WERI-Rb-1 (cell line): ENCODE measurements around the gene COL15A1.

Experiments used
- DNase-seq: peaks from one replicate; pipeline ENCODE4 v3.0.0-alpha.2; 2020
- H3K27ac ChIP-seq: fragments of 250-450 bp; sonication (Bioruptor Pico); 2 replicates; pipeline ENCODE4 v1.5.1; 2020; ENCODE audit warnings: mild to moderate bottlenecking, moderate library complexity
- H3K27me3 ChIP-seq: fragments of 250-450 bp; sonication (Bioruptor Pico); 2 replicates; pipeline ENCODE4 v1.5.1; 2021; ENCODE audit warnings: mild to moderate bottlenecking, low read depth, moderate library complexity; ENCODE audit not compliant: insufficient read depth, severe bottlenecking
- H3K36me3 ChIP-seq: fragments of 250-450 bp; sonication (Bioruptor Pico); 2 replicates; pipeline ENCODE4 v1.5.1; 2020; ENCODE audit warnings: mild to moderate bottlenecking, moderate library complexity
- H3K4me3 ChIP-seq: 2 replicates; pipeline ENCODE4 v1.5.1; 2011; ENCODE audit warnings: low read depth, mild to moderate bottlenecking, control low read depth, low read length
- H3K9me3 ChIP-seq: fragments of 250-450 bp; sonication (Bioruptor Pico); 2 replicates; pipeline ENCODE4 v1.5.1; 2021; ENCODE audit warnings: mild to moderate bottlenecking, moderate library complexity; ENCODE audit not compliant: severe bottlenecking
- TF ChIP-seq, protein P1 (sequence below): IDR thresholded peaks from 2 replicates; pipeline ENCODE4 v1.5.1; 2011; ENCODE audit warnings: low read depth, mild to moderate bottlenecking, control low read depth, inconsistent platforms, low read length

COL15A1 gene

DNA sequence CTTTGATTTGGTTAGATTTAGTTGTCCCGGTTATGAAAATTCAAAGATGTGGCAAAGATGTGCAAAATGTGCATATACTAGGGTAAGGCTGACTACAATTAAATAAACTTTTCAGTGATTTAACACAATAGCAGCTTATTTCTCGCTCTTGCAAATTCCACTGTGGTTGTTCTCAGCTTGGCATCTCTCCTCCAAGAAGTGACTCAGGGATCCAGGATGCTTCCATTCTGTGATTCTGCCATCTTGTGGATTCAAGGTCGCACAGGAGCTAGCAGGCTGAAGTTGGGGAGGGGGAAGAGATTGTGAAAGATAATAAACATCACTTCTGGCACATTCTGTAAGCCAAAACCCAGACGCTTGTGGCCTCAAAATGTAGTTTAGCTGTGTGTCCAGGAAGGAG lies 101.1 kb downstream of the COL15A1 start:
- no peaks in the 10 kb centered on the region for H3K36me3 ChIP-seq
- TF ChIP-seq, protein P1, sequence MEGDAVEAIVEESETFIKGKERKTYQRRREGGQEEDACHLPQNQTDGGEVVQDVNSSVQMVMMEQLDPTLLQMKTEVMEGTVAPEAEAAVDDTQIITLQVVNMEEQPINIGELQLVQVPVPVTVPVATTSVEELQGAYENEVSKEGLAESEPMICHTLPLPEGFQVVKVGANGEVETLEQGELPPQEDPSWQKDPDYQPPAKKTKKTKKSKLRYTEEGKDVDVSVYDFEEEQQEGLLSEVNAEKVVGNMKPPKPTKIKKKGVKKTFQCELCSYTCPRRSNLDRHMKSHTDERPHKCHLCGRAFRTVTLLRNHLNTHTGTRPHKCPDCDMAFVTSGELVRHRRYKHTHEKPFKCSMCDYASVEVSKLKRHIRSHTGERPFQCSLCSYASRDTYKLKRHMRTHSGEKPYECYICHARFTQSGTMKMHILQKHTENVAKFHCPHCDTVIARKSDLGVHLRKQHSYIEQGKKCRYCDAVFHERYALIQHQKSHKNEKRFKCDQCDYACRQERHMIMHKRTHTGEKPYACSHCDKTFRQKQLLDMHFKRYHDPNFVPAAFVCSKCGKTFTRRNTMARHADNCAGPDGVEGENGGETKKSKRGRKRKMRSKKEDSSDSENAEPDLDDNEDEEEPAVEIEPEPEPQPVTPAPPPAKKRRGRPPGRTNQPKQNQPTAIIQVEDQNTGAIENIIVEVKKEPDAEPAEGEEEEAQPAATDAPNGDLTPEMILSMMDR, result no peak
- no peaks in the 10 kb centered on the region for H3K27me3 ChIP-seq
- DNase-seq, result no peak
- H3K4me3 ChIP-seq, result no peak overlapping the region
- no peak overlapping the region for H3K27ac ChIP-seq
- H3K9me3 ChIP-seq, result no peaks in the 10 kb centered on the region

DNA sequence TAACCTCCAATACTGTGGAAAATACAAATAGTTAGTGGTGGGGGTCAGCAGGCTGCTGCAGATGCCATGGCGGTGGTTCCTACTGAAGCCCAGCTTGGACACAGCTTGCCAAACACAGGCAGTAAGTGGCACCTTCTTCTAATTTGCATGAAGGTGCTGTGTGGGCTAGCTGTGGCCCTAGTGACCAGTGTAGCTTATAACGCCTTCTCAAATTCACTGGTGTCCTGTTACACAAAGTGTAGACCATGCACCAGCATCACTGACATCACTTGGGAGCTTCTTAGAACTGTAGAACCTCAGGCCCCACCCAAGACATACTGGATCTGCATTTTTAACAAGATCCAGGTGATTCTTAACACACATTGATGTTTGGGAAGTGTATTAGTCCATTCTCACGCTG lies 102.4 kb downstream of the COL15A1 start:
- no peak for DNase-seq
- H3K27me3 ChIP-seq, result no peaks in the 10 kb centered on the region
- H3K27ac ChIP-seq, result no peak overlapping the region
- no peak overlapping the region for H3K4me3 ChIP-seq
- no peaks in the 10 kb centered on the region for H3K36me3 ChIP-seq
- H3K9me3 ChIP-seq, result no peaks in the 10 kb centered on the region
- TF ChIP-seq, protein P1, result no peak

DNA sequence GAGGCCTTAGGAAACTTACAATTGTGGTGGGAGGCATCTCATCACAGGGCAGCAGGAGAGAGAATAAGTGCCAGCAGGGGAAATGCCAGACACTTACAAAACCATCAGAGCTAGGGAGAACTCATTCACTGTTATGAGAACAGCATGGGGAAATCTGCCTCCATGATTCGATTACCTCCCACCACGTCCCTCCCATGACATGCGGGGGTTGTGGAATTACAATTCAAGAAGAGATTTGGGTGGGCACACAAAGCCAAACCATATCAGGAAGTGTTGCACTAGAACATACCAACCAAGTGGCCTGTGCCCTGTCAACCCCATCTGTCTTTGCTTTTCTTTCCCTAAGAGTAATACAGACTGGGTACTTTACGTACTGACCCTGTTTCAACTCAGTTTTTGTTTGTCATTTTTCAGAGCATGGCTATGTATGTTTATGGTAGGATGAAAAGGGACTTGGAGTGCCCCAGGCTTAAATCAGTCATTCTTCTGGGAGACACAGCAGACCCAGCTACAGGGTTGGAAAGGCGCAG lies 102.9 kb downstream of the COL15A1 start:
- TF ChIP-seq, protein P1, result no peak
- no peak for DNase-seq
- H3K27ac ChIP-seq, result no peak overlapping the region
- no peaks in the 10 kb centered on the region for H3K27me3 ChIP-seq
- H3K4me3 ChIP-seq, result no peak overlapping the region
- no peaks in the 10 kb centered on the region for H3K9me3 ChIP-seq
- H3K36me3 ChIP-seq, result no peaks in the 10 kb centered on the region

DNA sequence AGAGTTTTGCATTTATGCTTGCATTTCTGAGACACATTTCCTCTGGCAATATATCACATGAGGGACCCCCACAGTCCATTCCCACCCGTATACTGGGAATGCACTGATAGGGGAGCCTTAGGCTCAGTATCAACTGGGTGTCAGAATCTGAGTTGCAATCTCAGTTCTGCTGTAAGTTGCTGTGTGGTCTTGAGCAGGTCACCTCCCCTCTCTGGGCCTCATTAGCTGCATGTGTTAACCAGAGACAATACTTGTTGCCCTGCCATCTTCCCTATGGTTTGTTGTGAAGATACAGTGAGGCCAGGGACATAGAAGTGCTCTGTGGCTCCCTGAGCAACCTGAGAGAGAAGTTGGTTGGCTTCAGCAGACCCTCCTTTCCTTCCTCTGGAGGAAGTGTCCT lies 105.5 kb downstream of the COL15A1 start:
- TF ChIP-seq, protein P1, result no peak
- no peak overlapping the region for H3K27ac ChIP-seq
- H3K36me3 ChIP-seq, result no peaks in the 10 kb centered on the region
- H3K9me3 ChIP-seq, result no peaks in the 10 kb centered on the region
- H3K27me3 ChIP-seq, result no peaks in the 10 kb centered on the region
- no peak overlapping the region for H3K4me3 ChIP-seq
- DNase-seq, result no peak

DNA sequence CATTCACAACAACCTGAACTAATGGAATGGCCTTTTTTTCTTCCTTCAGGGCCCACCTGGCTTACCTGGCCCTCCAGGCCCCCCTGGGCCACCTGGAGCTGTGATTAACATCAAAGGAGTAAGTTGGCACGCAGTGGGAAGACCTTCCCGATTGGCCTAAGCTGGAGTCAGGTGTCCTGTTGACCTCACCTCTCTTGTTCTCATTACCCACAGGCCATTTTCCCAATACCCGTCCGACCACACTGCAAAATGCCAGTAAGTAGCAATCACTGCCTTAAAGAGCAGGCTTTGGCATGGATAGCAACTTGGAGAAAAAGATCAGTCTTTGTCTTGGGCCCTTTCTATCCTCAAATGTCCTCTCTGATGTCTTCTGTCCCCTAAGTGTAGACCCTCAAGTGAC lies 105.9 kb downstream of the COL15A1 start:
- Histone ChIP-seq H3K36me3 (no peaks in the 10 kb centered on the region), H3K27ac (no peak overlapping the region), H3K4me3 (no peak overlapping the region), H3K27me3 (no peaks in the 10 kb centered on the region), H3K9me3 (no peaks in the 10 kb centered on the region)
- DNase-seq, result no peak
- TF ChIP-seq, protein P1, result no peak

DNA sequence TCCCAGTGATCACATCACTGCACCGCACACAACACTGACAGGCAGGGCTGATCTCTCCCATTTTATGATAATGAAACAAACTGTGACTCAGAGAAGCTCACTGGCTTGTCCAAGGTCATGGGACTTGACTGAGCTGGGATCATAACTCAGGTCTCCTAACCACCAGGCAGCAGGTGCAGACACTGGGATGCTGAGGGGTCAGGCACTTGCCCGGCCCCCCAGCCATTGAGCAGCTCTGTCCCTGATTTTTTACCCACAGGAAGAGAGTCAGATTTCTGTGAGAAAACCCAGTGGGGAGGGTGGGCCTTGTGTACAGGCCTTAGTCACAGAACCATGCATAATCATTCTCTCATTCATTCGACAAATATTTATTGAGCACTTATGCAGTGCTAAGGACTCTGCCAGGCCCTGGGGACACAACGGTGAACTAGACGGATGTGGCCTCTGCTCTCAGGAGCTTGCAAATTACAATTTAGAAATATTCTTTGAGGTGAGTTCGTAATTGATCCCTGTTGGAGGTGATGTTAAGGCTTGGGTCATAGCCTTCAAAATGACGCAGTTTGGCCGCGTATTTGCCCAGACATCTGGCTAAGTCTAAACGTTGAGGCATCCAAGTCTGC lies 106.7 kb downstream of the COL15A1 start:
- TF ChIP-seq, protein P1, result no peak
- Histone ChIP-seq H3K4me3 (no peak overlapping the region), H3K36me3 (no peaks in the 10 kb centered on the region), H3K27ac (no peak overlapping the region), H3K27me3 (no peaks in the 10 kb centered on the region), H3K9me3 (no peaks in the 10 kb centered on the region)
- no peak for DNase-seq
